ENCODE data around the gene GTF3C2. TPM values are rescaled to one million over a fixed set of nuclear protein-coding genes. Genes with fewer than 3 reads are reported as not detected.

Gene GTF3C2
- total RNA-seq, 1 donor from 2014 or later = 57.4 TPM

GRCh38 chr2:27376151-27376865 lies 19.7 kb upstream of the GTF3C2 start:
- H3K9me3 Mint-ChIP-seq (ENCODE audit: unreplicated experiment) = no peaks in the 10 kb centered on the region
- TF ChIP-seq CTCF (IDR thresholded peaks at IDR 0.05) = no peak
- DNase-seq (ENCODE audit: extremely low spot score, unreplicated experiment) = no peak
- peaks cover 31% of the 10 kb centered on the region for H3K4me1 Mint-ChIP-seq (ENCODE audit: unreplicated experiment)
- no peak overlapping the region for H3K4me3 Mint-ChIP-seq (ENCODE audit: unreplicated experiment)
- H3K27me3 Mint-ChIP-seq (ENCODE audit: unreplicated experiment) = no peaks in the 10 kb centered on the region
- peak overlapping the region; percentile 52 for H3K27ac Mint-ChIP-seq (ENCODE audit: unreplicated experiment)
- H3K36me3 Mint-ChIP-seq (ENCODE audit: unreplicated experiment) = peaks cover 26% of the 10 kb centered on the region

DNA sequence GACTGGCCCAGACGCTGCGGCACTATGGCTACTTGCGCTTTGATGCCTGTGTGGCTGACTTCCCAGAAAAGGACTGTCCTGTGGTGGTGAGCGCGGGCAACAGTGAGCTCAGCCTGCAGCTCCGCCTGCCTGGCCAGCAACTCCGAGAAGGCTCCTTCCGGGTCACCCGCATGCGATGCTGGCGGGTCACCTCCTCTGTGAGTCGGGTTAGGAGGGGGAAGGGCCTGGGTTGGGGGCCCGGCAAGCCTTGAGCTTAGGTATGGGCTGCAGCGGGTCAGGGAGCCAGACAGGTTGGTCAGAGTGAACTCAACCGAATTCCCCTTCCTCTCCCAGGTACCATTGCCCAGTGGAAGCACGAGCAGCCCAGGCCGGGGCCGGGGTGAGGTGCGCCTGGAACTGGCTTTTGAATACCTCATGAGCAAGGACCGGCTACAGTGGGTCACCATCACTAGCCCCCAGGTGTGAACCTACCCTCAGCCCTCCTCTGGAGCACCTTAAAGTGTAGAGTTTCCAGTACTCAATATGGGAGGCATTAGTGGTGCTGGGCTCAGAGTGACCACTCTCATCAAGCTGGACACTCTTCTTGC lies 19.0 kb upstream of the GTF3C2 start:
- H3K9me3 Mint-ChIP-seq (ENCODE audit: unreplicated experiment) = no peaks in the 10 kb centered on the region
- H3K36me3 Mint-ChIP-seq (ENCODE audit: unreplicated experiment) = peaks cover 26% of the 10 kb centered on the region
- no peak for DNase-seq (ENCODE audit: extremely low spot score, unreplicated experiment)
- H3K4me1 Mint-ChIP-seq (ENCODE audit: unreplicated experiment) = peaks cover 26% of the 10 kb centered on the region
- no peak overlapping the region for H3K27ac Mint-ChIP-seq (ENCODE audit: unreplicated experiment)
- no peak for TF ChIP-seq CTCF (IDR thresholded peaks at IDR 0.05)
- H3K27me3 Mint-ChIP-seq (ENCODE audit: unreplicated experiment) = no peaks in the 10 kb centered on the region
- H3K4me3 Mint-ChIP-seq (ENCODE audit: unreplicated experiment) = no peak overlapping the region

GRCh38 chr2:27373567-27373966 lies 17.0 kb upstream of the GTF3C2 start:
- Mint-ChIP-seq H3K9me3 (ENCODE audit: unreplicated experiment) (no peaks in the 10 kb centered on the region), H3K4me1 (ENCODE audit: unreplicated experiment) (peaks cover 24% of the 10 kb centered on the region), H3K4me3 (ENCODE audit: unreplicated experiment) (no peak overlapping the region), H3K27me3 (ENCODE audit: unreplicated experiment) (no peaks in the 10 kb centered on the region), H3K27ac (ENCODE audit: unreplicated experiment) (no peak overlapping the region), H3K36me3 (ENCODE audit: unreplicated experiment) (peaks cover 26% of the 10 kb centered on the region)
- DNase-seq (ENCODE audit: extremely low spot score, unreplicated experiment) = no peak
- TF ChIP-seq CTCF (IDR thresholded peaks at IDR 0.05) = no peak

GRCh38 chr2:27372937-27373336 lies 16.4 kb upstream of the GTF3C2 start:
- DNase-seq (ENCODE audit: extremely low spot score, unreplicated experiment) = no peak
- H3K9me3 Mint-ChIP-seq (ENCODE audit: unreplicated experiment) = no peaks in the 10 kb centered on the region
- H3K4me3 Mint-ChIP-seq (ENCODE audit: unreplicated experiment) = no peak overlapping the region
- peak overlapping the region; percentile 61 for H3K27ac Mint-ChIP-seq (ENCODE audit: unreplicated experiment)
- H3K4me1 Mint-ChIP-seq (ENCODE audit: unreplicated experiment) = peaks cover 26% of the 10 kb centered on the region
- H3K27me3 Mint-ChIP-seq (ENCODE audit: unreplicated experiment) = no peaks in the 10 kb centered on the region
- no peak for TF ChIP-seq CTCF (IDR thresholded peaks at IDR 0.05)
- H3K36me3 Mint-ChIP-seq (ENCODE audit: unreplicated experiment) = peaks cover 26% of the 10 kb centered on the region

DNA sequence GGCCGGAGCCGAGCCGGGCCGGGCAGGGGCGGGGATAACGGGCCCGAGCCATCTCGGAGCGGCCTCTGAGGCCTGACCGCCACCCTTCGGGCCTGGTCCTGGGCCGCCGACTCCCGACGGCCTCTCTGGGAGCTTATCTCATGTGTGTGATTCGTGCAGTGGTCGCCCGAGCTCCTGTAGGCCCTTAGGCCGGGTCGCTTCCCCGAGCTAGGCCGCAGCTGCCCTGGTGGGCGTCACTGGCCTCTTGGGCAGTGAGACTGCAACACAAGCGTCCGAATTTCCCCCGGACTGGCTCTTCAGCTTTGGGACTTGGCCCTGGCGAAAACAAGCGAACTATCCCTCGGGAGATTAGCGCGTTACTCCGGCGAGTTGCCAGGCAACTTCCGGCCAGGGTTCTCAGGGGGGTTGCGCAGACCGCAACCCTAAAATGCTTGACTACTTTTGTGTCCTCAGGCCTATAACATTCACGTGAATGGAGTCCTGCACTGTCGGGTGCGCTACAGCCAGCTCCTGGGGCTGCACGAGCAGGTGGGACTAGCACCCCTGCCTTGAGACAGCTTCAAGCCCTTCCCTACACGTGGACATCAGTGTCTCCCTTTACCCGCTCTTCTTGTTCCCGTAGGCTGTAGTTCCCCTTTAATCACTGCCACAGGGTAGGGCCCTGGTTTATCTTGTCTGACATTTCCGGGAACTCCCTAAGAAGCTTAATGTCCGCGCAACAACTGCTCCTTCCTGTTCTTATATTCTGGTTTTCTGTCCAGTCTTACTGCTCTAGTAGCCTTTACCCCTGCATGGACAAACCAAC lies 14.5 kb upstream of the GTF3C2 start:
- Mint-ChIP-seq H3K9me3 (ENCODE audit: unreplicated experiment) (no peaks in the 10 kb centered on the region), H3K4me3 (ENCODE audit: unreplicated experiment) (peak overlapping the region; percentile 98), H3K36me3 (ENCODE audit: unreplicated experiment) (peaks cover 33% of the 10 kb centered on the region), H3K27me3 (ENCODE audit: unreplicated experiment) (no peaks in the 10 kb centered on the region), H3K4me1 (ENCODE audit: unreplicated experiment) (peaks cover 26% of the 10 kb centered on the region), H3K27ac (ENCODE audit: unreplicated experiment) (peak overlapping the region; percentile 91)
- no peak for DNase-seq (ENCODE audit: extremely low spot score, unreplicated experiment)
- TF ChIP-seq CTCF (IDR thresholded peaks at IDR 0.05) = no peak

Data from osteocyte (in vitro differentiated cells).